Measurements from ENCODE around the gene ENTPD2.

The ENTPD2 gene

DNA sequence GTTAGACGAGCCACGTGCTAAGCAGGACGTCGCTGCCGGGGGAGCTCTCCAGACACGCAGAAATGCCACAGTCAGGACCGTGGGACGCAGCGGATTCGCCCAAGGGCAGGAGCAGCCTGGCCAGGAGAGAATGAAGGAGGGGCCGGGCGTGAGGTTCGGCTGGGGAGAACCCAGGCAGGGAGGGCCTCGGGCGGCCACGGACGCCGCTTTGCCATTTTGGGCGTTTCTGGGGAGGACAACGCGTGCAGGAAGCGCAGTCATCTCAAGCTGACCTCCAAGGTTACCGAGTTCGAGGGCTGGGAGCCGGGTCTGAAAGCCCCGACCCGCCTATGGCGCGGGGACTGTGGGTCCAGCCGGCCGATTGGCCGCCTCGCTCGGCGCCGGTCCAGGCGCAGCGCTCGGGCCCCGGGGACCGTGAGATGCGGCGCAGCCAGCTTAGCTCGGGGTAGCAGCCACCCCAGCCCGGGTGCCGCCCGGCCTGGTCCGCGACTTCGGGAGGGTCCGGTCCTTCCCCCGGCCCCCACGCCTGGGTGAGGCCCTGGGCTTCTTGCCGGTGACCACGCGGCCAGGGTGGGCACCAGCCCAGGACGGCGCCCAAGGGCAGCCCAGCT is 32.2 kb upstream of the ENTPD2 start:
- Histone ChIP-seq H3K79me1 (ENCODE audit: low read length) (peaks cover 2% of the 10 kb centered on the region), H3K79me2 (ENCODE audit: control insufficient read depth, insufficient read depth, low read length) (no peaks in the 10 kb centered on the region), H3K4me3 (ENCODE audit: low read length) (peak overlapping the region; percentile 56), H3K27me3 (ENCODE audit: insufficient read depth, low read length, poor library complexity) (no peaks in the 10 kb centered on the region), H3K4me2 (ENCODE audit: low read length) (peak overlapping the region; percentile 74), H2BK120ac (ENCODE audit: low read depth, low read length) (no peak overlapping the region), H2BK5ac (ENCODE audit: low read length) (no peak overlapping the region), H3K23ac (ENCODE audit: low read length) (peak overlapping the region; percentile 89), H4K8ac (ENCODE audit: low read depth, low read length) (no peak overlapping the region), H3K18ac (ENCODE audit: low read length) (peak overlapping the region; percentile 42), H3K36me3 (ENCODE audit: control insufficient read depth, insufficient read depth, low read length) (no peaks in the 10 kb centered on the region), H3K56ac (ENCODE audit: low read length) (peak overlapping the region; percentile 92), H3K4ac (ENCODE audit: low read depth, low read length) (peak overlapping the region; percentile 66), H3K27ac (ENCODE audit: low read depth, low read length) (peak overlapping the region; percentile 69), H3K4me1 (ENCODE audit: control insufficient read depth, low read depth, low read length) (peaks cover 2% of the 10 kb centered on the region), H2AK5ac (ENCODE audit: low read length) (no peak overlapping the region), H2BK15ac (replicated peaks; ENCODE audit: low read depth) (no peak overlapping the region), H3K9ac (ENCODE audit: low read length) (peak overlapping the region; percentile 90), H4K5ac (ENCODE audit: low read length) (no peak overlapping the region)
- no peak for DNase-seq
- WGBS (ENCODE audit: extremely low coverage, insufficient coverage, low lambda C conversion rate), result no CpG with 5 or more reads among the region's 58 CpGs

DNA sequence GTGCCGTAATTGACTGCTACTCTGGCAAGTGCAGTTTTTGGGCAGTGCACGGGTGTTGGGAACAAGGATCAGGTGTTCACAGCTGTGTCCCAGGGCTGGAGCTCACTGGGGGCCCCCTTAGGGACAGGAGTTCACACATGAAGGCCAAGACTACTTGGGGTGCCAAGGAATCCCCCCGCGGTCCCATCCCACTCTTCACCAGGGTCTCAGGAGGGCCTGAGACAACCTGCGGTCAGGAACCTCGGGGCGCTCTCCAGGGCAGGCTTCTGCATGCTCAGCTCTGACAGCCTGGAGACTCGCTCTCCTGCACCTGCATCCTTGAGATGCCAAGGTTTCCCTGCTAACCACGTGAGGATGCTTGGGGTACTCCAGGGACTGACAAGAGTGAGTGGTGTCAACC is 30.7 kb upstream of the ENTPD2 start:
- Histone ChIP-seq H3K27ac (ENCODE audit: low read depth, low read length) (no peak overlapping the region), H4K5ac (ENCODE audit: low read length) (no peak overlapping the region), H3K56ac (ENCODE audit: low read length) (no peak overlapping the region), H3K4me1 (ENCODE audit: control insufficient read depth, low read depth, low read length) (peaks cover 2% of the 10 kb centered on the region), H3K79me2 (ENCODE audit: control insufficient read depth, insufficient read depth, low read length) (no peaks in the 10 kb centered on the region), H2BK15ac (replicated peaks; ENCODE audit: low read depth) (no peak overlapping the region), H2BK5ac (ENCODE audit: low read length) (no peak overlapping the region), H3K4me3 (ENCODE audit: low read length) (no peak overlapping the region), H3K4me2 (ENCODE audit: low read length) (no peak overlapping the region), H4K8ac (ENCODE audit: low read depth, low read length) (no peak overlapping the region), H3K36me3 (ENCODE audit: control insufficient read depth, insufficient read depth, low read length) (no peaks in the 10 kb centered on the region), H3K27me3 (ENCODE audit: insufficient read depth, low read length, poor library complexity) (no peaks in the 10 kb centered on the region), H3K9ac (ENCODE audit: low read length) (no peak overlapping the region), H3K18ac (ENCODE audit: low read length) (no peak overlapping the region), H3K4ac (ENCODE audit: low read depth, low read length) (no peak overlapping the region), H3K79me1 (ENCODE audit: low read length) (peaks cover 2% of the 10 kb centered on the region), H2AK5ac (ENCODE audit: low read length) (no peak overlapping the region), H3K23ac (ENCODE audit: low read length) (no peak overlapping the region), H2BK120ac (ENCODE audit: low read depth, low read length) (no peak overlapping the region)
- WGBS (ENCODE audit: extremely low coverage, insufficient coverage, low lambda C conversion rate), result no CpG with 5 or more reads among the region's 9 CpGs
- no peak for DNase-seq

DNA sequence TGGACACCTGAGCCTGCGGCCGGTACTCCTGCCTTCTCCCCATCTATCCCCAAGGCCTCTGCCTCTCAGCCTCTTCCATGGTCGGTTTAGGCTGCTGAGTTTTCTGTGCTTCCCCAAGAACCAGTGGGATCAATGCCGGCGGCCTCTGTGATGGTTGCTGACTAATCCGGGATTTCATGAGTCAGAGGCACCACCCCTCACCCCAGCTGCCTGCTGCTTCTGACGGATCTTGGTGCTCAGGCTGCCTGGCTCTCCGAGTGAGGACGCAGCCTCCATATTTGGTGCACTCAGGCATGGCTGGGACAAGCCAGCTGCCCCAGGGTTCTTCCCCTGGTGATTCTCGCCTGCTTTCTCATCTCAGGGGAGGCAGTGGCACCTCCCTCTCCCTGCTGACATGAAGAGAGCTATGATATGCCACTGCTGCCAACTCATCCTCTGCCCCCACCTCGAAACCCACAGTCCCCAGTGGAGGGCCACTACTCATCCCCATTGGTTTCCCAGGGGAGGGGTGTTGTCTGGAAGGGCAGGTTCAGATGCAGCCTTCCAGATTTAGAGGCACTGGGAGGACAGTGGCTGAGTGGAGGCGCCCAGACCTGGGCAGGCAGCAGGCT is 29.6 kb upstream of the ENTPD2 start:
- Histone ChIP-seq H3K27ac (ENCODE audit: low read depth, low read length) (no peak overlapping the region), H3K9ac (ENCODE audit: low read length) (no peak overlapping the region), H3K23ac (ENCODE audit: low read length) (peak overlapping the region; percentile 66), H2BK5ac (ENCODE audit: low read length) (no peak overlapping the region), H3K79me2 (ENCODE audit: control insufficient read depth, insufficient read depth, low read length) (no peaks in the 10 kb centered on the region), H3K18ac (ENCODE audit: low read length) (no peak overlapping the region), H3K27me3 (ENCODE audit: insufficient read depth, low read length, poor library complexity) (peaks cover 4% of the 10 kb centered on the region), H3K4me1 (ENCODE audit: control insufficient read depth, low read depth, low read length) (peaks cover 2% of the 10 kb centered on the region), H2AK5ac (ENCODE audit: low read length) (no peak overlapping the region), H3K4ac (ENCODE audit: low read depth, low read length) (no peak overlapping the region), H3K79me1 (ENCODE audit: low read length) (no peaks in the 10 kb centered on the region), H4K5ac (ENCODE audit: low read length) (no peak overlapping the region), H2BK15ac (replicated peaks; ENCODE audit: low read depth) (no peak overlapping the region), H2BK120ac (ENCODE audit: low read depth, low read length) (no peak overlapping the region), H3K56ac (ENCODE audit: low read length) (peak overlapping the region; percentile 25), H3K4me3 (ENCODE audit: low read length) (no peak overlapping the region), H3K36me3 (ENCODE audit: control insufficient read depth, insufficient read depth, low read length) (no peaks in the 10 kb centered on the region), H4K8ac (ENCODE audit: low read depth, low read length) (no peak overlapping the region), H3K4me2 (ENCODE audit: low read length) (no peak overlapping the region)
- no CpG with 5 or more reads among the region's 12 CpGs for WGBS (ENCODE audit: extremely low coverage, insufficient coverage, low lambda C conversion rate)
- DNase-seq, result peak; percentile 72

DNA sequence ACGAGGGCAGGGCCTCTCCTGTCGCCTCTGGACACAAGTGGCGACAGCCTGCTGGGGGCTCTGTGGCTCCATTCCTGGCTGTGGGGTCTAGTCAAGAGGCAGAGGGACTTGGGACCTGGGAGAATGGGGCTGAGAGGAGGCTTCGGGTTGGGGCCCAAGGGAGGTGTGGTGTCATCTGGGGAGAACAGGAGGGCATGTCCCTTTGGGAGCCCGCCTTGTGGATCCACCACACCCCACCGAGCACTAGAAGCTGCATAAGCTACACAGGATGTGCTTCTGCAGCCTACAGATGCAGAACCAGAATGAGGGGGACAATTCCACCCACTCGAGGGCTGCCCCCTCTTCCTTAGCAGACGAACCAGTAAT is 29.0 kb upstream of the ENTPD2 start:
- WGBS (ENCODE audit: extremely low coverage, insufficient coverage, low lambda C conversion rate), result no CpG with 5 or more reads among the region's 8 CpGs
- Histone ChIP-seq H2AK5ac (ENCODE audit: low read length) (no peak overlapping the region), H3K18ac (ENCODE audit: low read length) (no peak overlapping the region), H4K5ac (ENCODE audit: low read length) (no peak overlapping the region), H3K23ac (ENCODE audit: low read length) (no peak overlapping the region), H3K4ac (ENCODE audit: low read depth, low read length) (no peak overlapping the region), H3K4me2 (ENCODE audit: low read length) (no peak overlapping the region), H3K56ac (ENCODE audit: low read length) (no peak overlapping the region), H2BK5ac (ENCODE audit: low read length) (no peak overlapping the region), H3K36me3 (ENCODE audit: control insufficient read depth, insufficient read depth, low read length) (no peaks in the 10 kb centered on the region), H3K79me1 (ENCODE audit: low read length) (no peaks in the 10 kb centered on the region), H3K4me1 (ENCODE audit: control insufficient read depth, low read depth, low read length) (peaks cover under 1% of the 10 kb centered on the region), H3K27me3 (ENCODE audit: insufficient read depth, low read length, poor library complexity) (peaks cover 7% of the 10 kb centered on the region), H3K9ac (ENCODE audit: low read length) (no peak overlapping the region), H2BK15ac (replicated peaks; ENCODE audit: low read depth) (no peak overlapping the region), H3K4me3 (ENCODE audit: low read length) (no peak overlapping the region), H2BK120ac (ENCODE audit: low read depth, low read length) (no peak overlapping the region), H4K8ac (ENCODE audit: low read depth, low read length) (no peak overlapping the region), H3K27ac (ENCODE audit: low read depth, low read length) (no peak overlapping the region), H3K79me2 (ENCODE audit: control insufficient read depth, insufficient read depth, low read length) (no peaks in the 10 kb centered on the region)
- no peak for DNase-seq

DNA sequence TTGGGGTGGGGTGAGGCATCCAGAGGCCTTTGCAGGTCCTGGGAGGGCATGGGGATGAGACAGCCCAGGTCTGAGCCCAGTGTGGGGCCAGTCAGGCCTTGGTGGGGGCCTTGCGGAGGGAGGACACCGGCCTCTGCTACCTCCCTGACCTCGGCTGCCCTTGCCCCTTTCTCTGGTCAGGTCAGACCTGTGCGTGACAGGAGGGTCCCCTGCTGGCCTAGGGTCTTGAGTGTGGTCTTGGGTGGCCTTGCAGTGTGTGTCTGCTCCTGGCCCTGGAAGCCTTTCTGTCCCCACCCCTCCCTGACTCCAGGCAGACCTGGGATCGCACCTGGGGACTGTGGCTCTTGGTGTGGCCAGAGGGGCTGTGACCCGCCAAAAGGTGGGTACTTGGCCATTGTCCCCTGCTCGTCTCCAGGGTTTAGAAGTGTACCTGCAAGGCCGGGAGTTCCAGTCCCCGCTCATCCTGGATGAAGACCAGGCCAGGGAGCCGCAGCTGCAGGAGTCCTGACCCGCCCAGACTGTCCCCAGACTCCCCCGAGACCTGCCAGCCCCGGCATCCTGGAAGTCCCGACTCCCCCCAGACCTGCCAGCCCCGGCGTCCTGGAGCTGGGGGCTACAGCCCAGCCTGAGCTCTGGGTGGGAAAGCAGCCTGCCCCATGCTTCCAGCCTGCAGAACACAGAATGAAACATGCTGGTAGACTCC is 28.5 kb upstream of the ENTPD2 start:
- Histone ChIP-seq H3K23ac (ENCODE audit: low read length) (no peak overlapping the region), H3K4me2 (ENCODE audit: low read length) (no peak overlapping the region), H3K9ac (ENCODE audit: low read length) (no peak overlapping the region), H3K36me3 (ENCODE audit: control insufficient read depth, insufficient read depth, low read length) (no peaks in the 10 kb centered on the region), H4K8ac (ENCODE audit: low read depth, low read length) (no peak overlapping the region), H4K5ac (ENCODE audit: low read length) (no peak overlapping the region), H3K79me1 (ENCODE audit: low read length) (no peaks in the 10 kb centered on the region), H2BK5ac (ENCODE audit: low read length) (no peak overlapping the region), H3K4ac (ENCODE audit: low read depth, low read length) (no peak overlapping the region), H3K56ac (ENCODE audit: low read length) (no peak overlapping the region), H3K18ac (ENCODE audit: low read length) (no peak overlapping the region), H2BK120ac (ENCODE audit: low read depth, low read length) (no peak overlapping the region), H2BK15ac (replicated peaks; ENCODE audit: low read depth) (no peak overlapping the region), H3K4me3 (ENCODE audit: low read length) (no peak overlapping the region), H3K4me1 (ENCODE audit: control insufficient read depth, low read depth, low read length) (no peaks in the 10 kb centered on the region), H3K27ac (ENCODE audit: low read depth, low read length) (no peak overlapping the region), H3K27me3 (ENCODE audit: insufficient read depth, low read length, poor library complexity) (peaks cover 9% of the 10 kb centered on the region), H2AK5ac (ENCODE audit: low read length) (no peak overlapping the region), H3K79me2 (ENCODE audit: control insufficient read depth, insufficient read depth, low read length) (no peaks in the 10 kb centered on the region)
- WGBS (ENCODE audit: extremely low coverage, insufficient coverage, low lambda C conversion rate), result no CpG with 5 or more reads among the region's 16 CpGs
- DNase-seq, result no peak
